HCT116 (cell line): Measurements from ENCODE around the gene USP36. TPM values are rescaled to one million over a fixed set of nuclear protein-coding genes. Genes with fewer than 3 reads are reported as not detected.

Experiments used
- ATAC-seq: fragments of 200-7000 bp; cut with Tn5 transposase; 2 replicates; pipeline ENCODE4 v1.9.1; 2020; ENCODE audit warnings: mild to moderate bottlenecking, moderate library complexity
- BruUV-seq: library from RNA; stranded (reverse); fragments of 400-500 nt; replicated peaks from 2 replicates; lab custom pipeline; 2021; lab: Mats Ljungman, UMichigan
- CTCF ChIA-PET: fragments of 300-600 bp; sonication (Branson Sonifier 250); formaldehyde crosslinking; loops from one replicate; lab custom pipeline; 2021; ENCODE audit warnings: antibody characterized with exemption; lab: Charles Lee
- POLR2A ChIA-PET: fragments of 300-600, 350-600 bp; sonication (Branson Sonifier 250); formaldehyde crosslinking; loops from one replicate; lab custom pipeline; 2021; ENCODE audit warnings: antibody characterized with exemption; lab: Charles Lee
- RAD21 ChIA-PET, 2 experiments: fragments of 300-600 bp; sonication (Branson Sonifier 250); formaldehyde crosslinking; loops; one replicate each; lab custom pipeline; 2023; ENCODE audit warnings: low total read pairs in 2 of 2; ENCODE audit not compliant: uncharacterized antibody in 2 of 2, unreplicated experiment in 2 of 2, low non-redundant PET in 1 of 2; lab: Charles Lee
- DNase-seq: peaks from one replicate; pipeline ENCODE4 v3.0.0-alpha.2; 2010; ENCODE audit warnings: low read depth, low spot score
- H2AFZ ChIP-seq: fragments of 200-600 bp; shearing (Covaris generic), sonication (generic); 2 replicates; pipeline ENCODE4 v1.6.1; 2017; ENCODE audit warnings: low read depth, mixed run types, mixed read lengths, antibody characterized with exemption, low read length; ENCODE audit not compliant: poor library complexity, severe bottlenecking
- H3K27ac ChIP-seq: 2 replicates; pipeline ENCODE4 v1.5.1; 2012; ENCODE audit warnings: low read depth, low read length
- H3K27me3 ChIP-seq: fragments of 200-600 bp; sonication (generic); 2 replicates; pipeline ENCODE4 v1.6.1; 2016; ENCODE audit warnings: mixed run types, low read length, mixed read lengths; ENCODE audit not compliant: insufficient read depth
- H3K36me3 ChIP-seq, 2 experiments: fragments of 200-500 bp in 1 of 2; fragments of 200-600 bp in 1 of 2; sonication (Bioruptor generic) in 1 of 2; sonication (generic) in 1 of 2; 2 replicates each; pipeline versions ENCODE4 v1.5.1 to v1.6.1; 2014 to 2016; ENCODE audit warnings: low read length in 2 of 2, inconsistent platforms in 1 of 2, mixed read lengths in 1 of 2, mixed run types in 1 of 2; ENCODE audit not compliant: insufficient read depth in 2 of 2, control insufficient read depth in 1 of 2
- H3K4me1 ChIP-seq, 2 experiments: fragments of 200-600 bp in 1 of 2; sonication (generic) in 1 of 2; 2 replicates each; pipeline versions ENCODE4 v1.5.1 to v1.6.1; 2012 to 2017; ENCODE audit warnings: low read length in 2 of 2, inconsistent platforms in 1 of 2, mild to moderate bottlenecking in 1 of 2, mixed read lengths in 1 of 2, mixed run types in 1 of 2, moderate library complexity in 1 of 2; ENCODE audit not compliant: insufficient read depth in 2 of 2, control insufficient read depth in 1 of 2
- H3K4me2 ChIP-seq: fragments of 200-600 bp; sonication (generic); 2 replicates; pipeline ENCODE4 v1.6.1; 2017; ENCODE audit warnings: mixed run types, low read length, mixed read lengths
- H3K4me3 ChIP-seq, 2 experiments: fragments of 200-600 bp in 1 of 2; sonication (generic) in 1 of 2; replicated peaks in 1 of 2; 2 replicates each; pipeline ENCODE4 v1.5.1; 2011 to 2016; ENCODE audit warnings: low read length in 2 of 2, control low read depth in 1 of 2, low read depth in 1 of 2, mild to moderate bottlenecking in 1 of 2, mixed read lengths in 1 of 2, mixed run types in 1 of 2
- H3K79me2 ChIP-seq: fragments of 200-600 bp; sonication (generic); 2 replicates; pipeline ENCODE4 v1.6.1; 2017; ENCODE audit warnings: mild to moderate bottlenecking, mixed run types, low read length, moderate library complexity, mixed read lengths; ENCODE audit not compliant: insufficient read depth
- H3K9ac ChIP-seq: fragments of 200-600 bp; sonication (generic); 2 replicates; pipeline ENCODE4 v1.6.1; 2016; ENCODE audit warnings: low read length, mixed read lengths
- H3K9me2 ChIP-seq: fragments of 200-600 bp; sonication (generic), shearing (Covaris generic); 2 replicates; pipeline ENCODE4 v1.6.1; 2017; ENCODE audit warnings: mixed run types, mild to moderate bottlenecking, moderate library complexity; ENCODE audit not compliant: insufficient read depth
- H3K9me3 ChIP-seq, 2 experiments: fragments of 200-500 bp in 1 of 2; fragments of 200-600 bp in 1 of 2; sonication (Bioruptor generic) in 1 of 2; sonication (generic) in 1 of 2; 2 replicates each; pipeline ENCODE4 v1.6.1; 2014 to 2017; ENCODE audit warnings: low read length in 2 of 2, mixed read lengths in 2 of 2, inconsistent platforms in 1 of 2, low read depth in 1 of 2, mild to moderate bottlenecking in 1 of 2, mixed run types in 1 of 2, moderate library complexity in 1 of 2; ENCODE audit not compliant: control insufficient read depth in 1 of 2, insufficient read depth in 1 of 2
- H4K20me1 ChIP-seq: fragments of 200-600 bp; sonication (generic), shearing (Covaris generic); 2 replicates; pipeline ENCODE4 v1.6.1; 2017; ENCODE audit warnings: mixed run types, mild to moderate bottlenecking, moderate library complexity; ENCODE audit not compliant: insufficient read depth
- CBX3 ChIP-seq: IDR thresholded peaks from 2 replicates; pipeline ENCODE4 v1.6.1; 2012; ENCODE audit warnings: low read depth
- EGR1 ChIP-seq: IDR thresholded peaks from 2 replicates; pipeline ENCODE4 v1.6.1; 2012; ENCODE audit warnings: low read depth
- ELF1 ChIP-seq: IDR thresholded peaks from 2 replicates; pipeline ENCODE4 v1.6.1; 2012; ENCODE audit warnings: low read depth, borderline replicate concordance
- EZH2 ChIP-seq: fragments of 200-600 bp; sonication (generic); IDR thresholded peaks from 2 replicates; pipeline ENCODE4 v1.6.1; 2017; ENCODE audit warnings: antibody characterized with exemption, mixed run types
- EZH2phosphoT487 ChIP-seq: fragments of 200-600 bp; IDR thresholded peaks from 2 replicates; pipeline ENCODE4 v1.6.1; 2018; ENCODE audit warnings: antibody characterized with exemption, borderline replicate concordance
- FOSL1 ChIP-seq: IDR thresholded peaks from 2 replicates; pipeline ENCODE4 v1.6.1; 2012; ENCODE audit warnings: low read depth
- POLR2A ChIP-seq: IDR thresholded peaks from 2 replicates; pipeline ENCODE4 v1.7.0; 2011; ENCODE audit warnings: borderline replicate concordance; ENCODE audit not compliant: insufficient read depth, insufficient read length; ENCODE audit errors: extremely low read depth
- SIN3A ChIP-seq: IDR thresholded peaks from 2 replicates; pipeline ENCODE4 v1.6.1; 2012; ENCODE audit warnings: low read depth
- YY1 ChIP-seq: IDR thresholded peaks from 2 replicates; pipeline ENCODE4 v1.6.1; 2011; ENCODE audit warnings: low read length, low read depth, moderate library complexity, mild to moderate bottlenecking; ENCODE audit not compliant: insufficient replicate concordance; ENCODE audit errors: extremely low read depth
- ZNF274 ChIP-seq: fragments of 200-500 bp; sonication (Bioruptor generic); IDR thresholded peaks from 2 replicates; pipeline ENCODE4 v1.6.1; 2014; ENCODE audit warnings: mild to moderate bottlenecking, low read depth, low read length, inconsistent platforms
- intact Hi-C: fragments of 100-400 bp; cut with micrococcal nuclease; formaldehyde crosslinking; loops from 2 replicates; pipeline ENCODE4 v1.10.0; 2022
- total RNA-seq: library from RNA; stranded (reverse); gene quantifications from one replicate; pipeline ENCODE4 v1.2.1, GENCODE V29; 2021; ENCODE audit not compliant: unreplicated experiment
- TF ChIP-seq, protein P1 (sequence below): IDR thresholded peaks from 2 replicates; pipeline ENCODE4 v1.6.1; 2011; ENCODE audit warnings: mild to moderate bottlenecking, low read length, moderate library complexity; ENCODE audit not compliant: insufficient replicate concordance; ENCODE audit errors: extremely low read depth
- TF ChIP-seq, protein P2 (sequence below): IDR thresholded peaks from 2 replicates; pipeline ENCODE4 v1.6.1; 2012
- TF ChIP-seq, protein P3 (sequence below): IDR thresholded peaks from 2 replicates; pipeline ENCODE4 v1.6.1; 2012; ENCODE audit warnings: low read depth
- TF ChIP-seq, protein P4 (sequence below): IDR thresholded peaks from 2 replicates; pipeline ENCODE4 v1.6.1; 2012

Gene USP36
- total RNA-seq, 1 experiment from 2014 or later, result 104 TPM

DNA sequence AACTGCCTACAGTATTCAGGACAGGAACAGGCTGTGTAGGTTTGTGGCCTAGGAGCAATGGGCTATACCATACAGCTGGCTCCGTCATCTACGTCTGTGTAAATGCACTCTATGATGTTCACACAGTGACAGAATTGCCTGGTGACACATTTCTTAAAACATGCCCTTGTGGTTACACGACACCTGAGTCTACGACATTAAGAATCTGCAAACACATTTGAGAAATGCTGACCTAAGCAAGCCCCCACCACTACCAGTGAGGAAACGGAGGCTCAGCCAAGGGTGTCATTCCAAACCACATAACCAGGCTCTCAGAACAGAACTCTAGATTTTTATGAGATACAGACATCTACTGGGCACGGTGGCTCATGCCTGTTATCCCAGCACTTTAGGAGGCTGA is 23.5 kb downstream of the USP36 start:
- Histone ChIP-seq H3K27ac (no peak overlapping the region), H3K4me2 (no peak overlapping the region), H3K9me2 (no peaks in the 10 kb centered on the region), H3K4me1 (no peaks in the 10 kb centered on the region), H3K27me3 (no peaks in the 10 kb centered on the region), H3K9me3 (no peaks in the 10 kb centered on the region), H4K20me1 (0 out of 2 replicates have a peak, but pooled peaks cover 8% of the 10 kb centered on the region), H3K36me3 (peaks cover 86 to 93% of the 10 kb centered on the region in 2 experiments), H3K4me3 (no peak overlapping the region), H3K9ac (no peak overlapping the region), H3K79me2 (peaks cover 48% of the 10 kb centered on the region), H2AFZ (no peak overlapping the region)
- ATAC-seq, result no peak
- no peak for DNase-seq
- ChIA-PET POLR2A (no interaction called here), CTCF (no interaction called here), RAD21 (no interaction called here)
- no TSS peak for BruUV-seq
- intact Hi-C loops, result no loop called here
- TF ChIP-seq, protein P1, sequence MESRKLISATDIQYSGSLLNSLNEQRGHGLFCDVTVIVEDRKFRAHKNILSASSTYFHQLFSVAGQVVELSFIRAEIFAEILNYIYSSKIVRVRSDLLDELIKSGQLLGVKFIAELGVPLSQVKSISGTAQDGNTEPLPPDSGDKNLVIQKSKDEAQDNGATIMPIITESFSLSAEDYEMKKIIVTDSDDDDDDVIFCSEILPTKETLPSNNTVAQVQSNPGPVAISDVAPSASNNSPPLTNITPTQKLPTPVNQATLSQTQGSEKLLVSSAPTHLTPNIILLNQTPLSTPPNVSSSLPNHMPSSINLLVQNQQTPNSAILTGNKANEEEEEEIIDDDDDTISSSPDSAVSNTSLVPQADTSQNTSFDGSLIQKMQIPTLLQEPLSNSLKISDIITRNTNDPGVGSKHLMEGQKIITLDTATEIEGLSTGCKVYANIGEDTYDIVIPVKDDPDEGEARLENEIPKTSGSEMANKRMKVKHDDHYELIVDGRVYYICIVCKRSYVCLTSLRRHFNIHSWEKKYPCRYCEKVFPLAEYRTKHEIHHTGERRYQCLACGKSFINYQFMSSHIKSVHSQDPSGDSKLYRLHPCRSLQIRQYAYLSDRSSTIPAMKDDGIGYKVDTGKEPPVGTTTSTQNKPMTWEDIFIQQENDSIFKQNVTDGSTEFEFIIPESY, result no peak
- no peak for TF ChIP-seq SIN3A
- TF ChIP-seq POLR2A, result no peak
- TF ChIP-seq YY1, result no peak
- TF ChIP-seq ZNF274, result no peak
- TF ChIP-seq ELF1, result no peak
- TF ChIP-seq, protein P2, sequence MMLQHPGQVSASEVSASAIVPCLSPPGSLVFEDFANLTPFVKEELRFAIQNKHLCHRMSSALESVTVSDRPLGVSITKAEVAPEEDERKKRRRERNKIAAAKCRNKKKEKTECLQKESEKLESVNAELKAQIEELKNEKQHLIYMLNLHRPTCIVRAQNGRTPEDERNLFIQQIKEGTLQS, result no peak
- no peak for TF ChIP-seq FOSL1
- no peak for TF ChIP-seq EZH2
- no peak for TF ChIP-seq CBX3
- TF ChIP-seq EZH2phosphoT487, result no peak
- no peak for TF ChIP-seq EGR1
- TF ChIP-seq, protein P3, sequence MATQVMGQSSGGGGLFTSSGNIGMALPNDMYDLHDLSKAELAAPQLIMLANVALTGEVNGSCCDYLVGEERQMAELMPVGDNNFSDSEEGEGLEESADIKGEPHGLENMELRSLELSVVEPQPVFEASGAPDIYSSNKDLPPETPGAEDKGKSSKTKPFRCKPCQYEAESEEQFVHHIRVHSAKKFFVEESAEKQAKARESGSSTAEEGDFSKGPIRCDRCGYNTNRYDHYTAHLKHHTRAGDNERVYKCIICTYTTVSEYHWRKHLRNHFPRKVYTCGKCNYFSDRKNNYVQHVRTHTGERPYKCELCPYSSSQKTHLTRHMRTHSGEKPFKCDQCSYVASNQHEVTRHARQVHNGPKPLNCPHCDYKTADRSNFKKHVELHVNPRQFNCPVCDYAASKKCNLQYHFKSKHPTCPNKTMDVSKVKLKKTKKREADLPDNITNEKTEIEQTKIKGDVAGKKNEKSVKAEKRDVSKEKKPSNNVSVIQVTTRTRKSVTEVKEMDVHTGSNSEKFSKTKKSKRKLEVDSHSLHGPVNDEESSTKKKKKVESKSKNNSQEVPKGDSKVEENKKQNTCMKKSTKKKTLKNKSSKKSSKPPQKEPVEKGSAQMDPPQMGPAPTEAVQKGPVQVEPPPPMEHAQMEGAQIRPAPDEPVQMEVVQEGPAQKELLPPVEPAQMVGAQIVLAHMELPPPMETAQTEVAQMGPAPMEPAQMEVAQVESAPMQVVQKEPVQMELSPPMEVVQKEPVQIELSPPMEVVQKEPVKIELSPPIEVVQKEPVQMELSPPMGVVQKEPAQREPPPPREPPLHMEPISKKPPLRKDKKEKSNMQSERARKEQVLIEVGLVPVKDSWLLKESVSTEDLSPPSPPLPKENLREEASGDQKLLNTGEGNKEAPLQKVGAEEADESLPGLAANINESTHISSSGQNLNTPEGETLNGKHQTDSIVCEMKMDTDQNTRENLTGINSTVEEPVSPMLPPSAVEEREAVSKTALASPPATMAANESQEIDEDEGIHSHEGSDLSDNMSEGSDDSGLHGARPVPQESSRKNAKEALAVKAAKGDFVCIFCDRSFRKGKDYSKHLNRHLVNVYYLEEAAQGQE, result no peak
- TF ChIP-seq, protein P4, sequence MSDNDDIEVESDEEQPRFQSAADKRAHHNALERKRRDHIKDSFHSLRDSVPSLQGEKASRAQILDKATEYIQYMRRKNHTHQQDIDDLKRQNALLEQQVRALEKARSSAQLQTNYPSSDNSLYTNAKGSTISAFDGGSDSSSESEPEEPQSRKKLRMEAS, result no peak
